RWPE2 (cell line): Measurements from ENCODE around the gene RHOBTB3.
"Not testable (repeated sequence)": the region's sequence is repeated elsewhere in the genome, so short reads cannot be mapped to it uniquely, and the experiment has no call there.

Source experiments
- ATAC-seq: fragments of 200-7000 bp; cut with Tn5 transposase; 3 replicates; pipeline ENCODE4 v1.9.1; 2021; ENCODE audit warnings: low read depth
- DNase-seq: peaks from one replicate; pipeline ENCODE4 v3.0.0-alpha.2; 2020; ENCODE audit warnings: low spot score
- H3K27ac ChIP-seq: fragments of 450-650 bp; 2 replicates; pipeline ENCODE4 v1.5.1; 2017; ENCODE audit warnings: mild to moderate bottlenecking; ENCODE audit not compliant: poor library complexity, severe bottlenecking
- H3K27me3 ChIP-seq: fragments of 250-450 bp; sonication (Bioruptor Pico); 2 replicates; pipeline ENCODE4 v1.5.1; 2021; ENCODE audit warnings: mild to moderate bottlenecking, moderate library complexity; ENCODE audit not compliant: insufficient read depth, poor library complexity, severe bottlenecking
- H3K36me3 ChIP-seq: fragments of 250-450 bp; sonication (Bioruptor Pico); 2 replicates; pipeline ENCODE4 v1.5.1; 2020; ENCODE audit warnings: low read depth, mild to moderate bottlenecking, moderate library complexity
- H3K4me1 ChIP-seq: fragments of 250-450 bp; sonication (Bioruptor Pico); 2 replicates; pipeline ENCODE4 v1.5.1; 2021; ENCODE audit warnings: mild to moderate bottlenecking, moderate library complexity; ENCODE audit not compliant: insufficient read depth, poor library complexity, severe bottlenecking
- H3K4me3 ChIP-seq: fragments of 250-450 bp; sonication (Bioruptor Pico); 2 replicates; pipeline ENCODE4 v1.5.1; 2021; ENCODE audit warnings: mild to moderate bottlenecking, moderate library complexity; ENCODE audit not compliant: severe bottlenecking
- H3K9me3 ChIP-seq: fragments of 250-450 bp; sonication (Bioruptor Pico); 2 replicates; pipeline ENCODE4 v1.5.1; 2021; ENCODE audit warnings: mild to moderate bottlenecking, moderate library complexity; ENCODE audit not compliant: severe bottlenecking
- CTCF ChIP-seq: fragments of 450-650 bp; IDR thresholded peaks from one replicate; pipeline ENCODE4 v1.5.1; 2017; ENCODE audit warnings: mild to moderate bottlenecking, moderate library complexity; ENCODE audit not compliant: poor library complexity, severe bottlenecking

The RHOBTB3 gene

GRCh38 chr5:95809414-95809960 is 78.4 kb downstream of the RHOBTB3 start:
- H3K36me3 ChIP-seq: peaks cover 5% of the 10 kb centered on the region; the same call in 1 of the 2 replicates
- H3K4me1 ChIP-seq: no peaks in the 10 kb centered on the region

GRCh38 chr5:95810305-95811125 is 79.4 kb downstream of the RHOBTB3 start:
- no peaks in the 10 kb centered on the region for H3K4me1 ChIP-seq
- TF ChIP-seq CTCF: no peak
- H3K36me3 ChIP-seq: peaks cover 5% of the 10 kb centered on the region; the same call in 1 of the 2 replicates
- no peak overlapping the region for H3K27ac ChIP-seq
- H3K4me3 ChIP-seq: no peak overlapping the region
- no peaks in the 10 kb centered on the region for H3K27me3 ChIP-seq
- no peak for ATAC-seq
- no peak for DNase-seq
- H3K9me3 ChIP-seq: no peaks in the 10 kb centered on the region

More at GRCh38 chr5:95809414-95809960, 78.4 kb downstream of the RHOBTB3 start:
- no peak overlapping the region for H3K27ac ChIP-seq
- H3K27me3 ChIP-seq: no peaks in the 10 kb centered on the region
- ATAC-seq (no peak), DNase-seq (no peak)
- no peak overlapping the region for H3K4me3 ChIP-seq
- no peak for TF ChIP-seq CTCF
- no peaks in the 10 kb centered on the region for H3K9me3 ChIP-seq

- H3K36me3 ChIP-seq, ATAC-seq: not testable (repeated sequence)
Measured at GRCh38 chr5:95811126-95811423, 79.9 kb downstream of the RHOBTB3 start.

GRCh38 chr5:95811461-95812073 is 80.4 kb downstream of the RHOBTB3 start:
- not testable (repeated sequence) for H3K4me3 ChIP-seq, H3K4me1 ChIP-seq, ATAC-seq, H3K27ac ChIP-seq, H3K9me3 ChIP-seq, H3K36me3 ChIP-seq, DNase-seq, H3K27me3 ChIP-seq

More at GRCh38 chr5:95811126-95811423, 79.9 kb downstream of the RHOBTB3 start:
- not testable (repeated sequence) for DNase-seq, H3K4me3 ChIP-seq, H3K27ac ChIP-seq, H3K27me3 ChIP-seq, H3K4me1 ChIP-seq, H3K9me3 ChIP-seq

- no peaks in the 10 kb centered on the region for H3K9me3 ChIP-seq
- DNase-seq (no peak), ATAC-seq (no peak)
- H3K4me3 ChIP-seq: no peak overlapping the region
- H3K27ac ChIP-seq: no peak overlapping the region
- H3K4me1 ChIP-seq: no peaks in the 10 kb centered on the region
- TF ChIP-seq CTCF: no peak
- peaks cover 13% of the 10 kb centered on the region for H3K36me3 ChIP-seq
- H3K27me3 ChIP-seq: no peaks in the 10 kb centered on the region
Measured at GRCh38 chr5:95812074-95812471, 80.9 kb downstream of the RHOBTB3 start.

- not testable (repeated sequence) for H3K4me1 ChIP-seq, H3K4me3 ChIP-seq, H3K9me3 ChIP-seq, H3K27ac ChIP-seq, H3K27me3 ChIP-seq, DNase-seq, ATAC-seq
- H3K36me3 ChIP-seq: peaks cover 13% of the 10 kb centered on the region
Measured at GRCh38 chr5:95813035-95813434, 81.9 kb downstream of the RHOBTB3 start.
